Neuron (in vitro differentiated cells): ENCODE measurements around the gene NKRF.
"Not testable (repeated sequence)": the region's sequence is repeated elsewhere in the genome, so short reads cannot be mapped to it uniquely, and the experiment has no call there.

Experiments
- H2AFZ ChIP-seq: one replicate; pipeline ENCODE4 v1.6.1; 2013; ENCODE audit warnings: low read depth, mild to moderate bottlenecking, inconsistent platforms, low read length, moderate library complexity
- H3K27me3 ChIP-seq: one replicate; pipeline ENCODE4 v1.6.1; 2013; ENCODE audit warnings: low read length; ENCODE audit not compliant: insufficient read depth
- H3K36me3 ChIP-seq: one replicate; pipeline ENCODE4 v1.6.1; 2013; ENCODE audit warnings: low read length; ENCODE audit not compliant: insufficient read depth
- H3K4me1 ChIP-seq: one replicate; pipeline ENCODE4 v1.6.1; 2013; ENCODE audit warnings: low read length; ENCODE audit not compliant: insufficient read depth
- H3K4me3 ChIP-seq: 2 replicates; pipeline ENCODE4 v1.5.1; 2013; ENCODE audit warnings: mild to moderate bottlenecking, low read length, moderate library complexity
- H3K9me3 ChIP-seq: one replicate; pipeline ENCODE4 v1.6.1; 2013; ENCODE audit warnings: low read length

NKRF gene

DNA sequence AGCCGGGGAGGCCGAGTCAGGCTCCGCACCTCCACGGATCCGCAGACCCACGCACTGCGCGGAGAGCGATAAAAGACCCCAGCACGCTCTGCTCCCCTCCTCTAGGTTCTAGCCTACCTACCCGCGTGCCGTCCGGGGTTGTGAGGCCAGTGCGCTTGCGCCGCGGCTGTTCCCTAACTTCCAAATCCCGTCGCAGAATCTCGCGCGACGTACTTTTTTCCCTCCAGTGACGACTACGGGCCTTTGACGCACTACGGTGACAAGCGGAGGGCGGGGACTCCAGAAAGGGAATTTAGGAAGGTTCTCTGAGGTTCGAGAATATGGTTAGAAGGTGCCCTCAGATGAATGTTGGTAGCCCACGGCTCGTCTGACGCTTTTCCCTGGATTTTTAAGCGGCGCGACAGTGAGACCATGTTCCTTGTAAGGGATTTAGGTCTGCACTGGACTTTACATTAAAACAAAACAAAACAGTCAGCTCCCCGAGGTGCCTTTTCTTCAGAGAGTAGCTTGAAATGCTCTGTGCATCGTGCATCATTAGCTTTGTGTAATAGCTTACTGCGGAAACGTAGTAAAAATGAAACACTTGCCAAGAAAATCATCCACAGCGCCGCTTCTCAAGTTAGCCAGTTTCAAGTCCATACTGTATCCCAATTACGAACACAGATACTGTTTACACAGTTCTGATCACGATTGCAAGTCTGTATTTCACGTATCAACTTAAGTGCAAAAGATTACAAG is at the start of gene NKRF:
Gene NKRF, minus strand, starts transcription at position 145 of the 738 bp plus-strand sequence.
- H3K9me3 ChIP-seq = no peaks in the 10 kb centered on the region
- H3K36me3 ChIP-seq = no peaks in the 10 kb centered on the region
- H3K4me3 ChIP-seq = peak within 1 kb of the TSS; percentile 84
- no peaks in the 10 kb centered on the region for H3K4me1 ChIP-seq
- peak within 1 kb of the TSS; percentile 66 for H2AFZ ChIP-seq
- no peaks in the 10 kb centered on the region for H3K27me3 ChIP-seq

DNA sequence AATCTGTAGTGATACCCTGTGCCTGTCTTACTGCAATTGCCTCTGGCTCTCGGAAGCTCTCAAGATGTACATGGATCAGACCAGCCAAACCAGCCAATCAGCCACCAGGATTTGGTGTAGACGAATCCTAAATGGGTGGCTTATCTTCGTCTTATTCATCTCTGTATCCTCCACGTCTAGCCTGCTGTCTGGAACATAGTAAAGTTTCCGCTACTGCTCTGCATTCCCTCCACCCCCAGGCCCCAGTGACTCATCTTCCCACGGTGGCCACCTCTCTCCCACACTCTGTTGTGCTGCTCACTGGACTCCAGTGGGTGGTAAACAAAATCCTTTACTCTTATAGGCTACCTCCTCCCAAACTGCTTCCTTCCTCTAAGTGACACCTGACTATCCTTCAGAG is 48.9 kb upstream of the NKRF start:
- Histone ChIP-seq H3K27me3 (no peaks in the 10 kb centered on the region), H2AFZ (no peak overlapping the region), H3K9me3 (no peaks in the 10 kb centered on the region), H3K4me3 (no peak overlapping the region), H3K4me1 (no peaks in the 10 kb centered on the region), H3K36me3 (no peaks in the 10 kb centered on the region)

DNA sequence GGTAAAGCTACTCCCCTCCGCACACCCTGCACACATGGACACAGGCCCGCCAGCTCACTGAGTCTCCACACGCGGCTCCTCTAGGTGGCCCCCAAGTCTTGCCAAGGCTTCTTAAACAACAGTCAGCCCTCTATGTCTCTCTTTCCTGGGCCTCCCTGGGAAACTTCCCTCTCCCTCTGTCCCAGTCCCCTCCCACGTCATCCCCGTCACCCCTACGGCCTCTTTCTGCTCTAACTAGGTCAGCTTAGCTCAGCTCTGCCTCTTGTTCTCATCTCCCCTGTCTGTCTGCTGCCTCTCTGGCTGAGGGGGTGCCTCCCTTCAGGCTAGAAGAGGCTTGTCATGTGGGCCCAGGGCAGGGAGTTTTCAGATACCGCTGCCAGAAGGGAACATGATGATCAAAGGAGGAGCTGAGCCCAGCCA is 47.9 kb upstream of the NKRF start:
- Histone ChIP-seq H3K4me3 (no peak overlapping the region), H2AFZ (no peak overlapping the region), H3K36me3 (no peaks in the 10 kb centered on the region), H3K4me1 (no peaks in the 10 kb centered on the region), H3K27me3 (no peaks in the 10 kb centered on the region), H3K9me3 (no peaks in the 10 kb centered on the region)

DNA sequence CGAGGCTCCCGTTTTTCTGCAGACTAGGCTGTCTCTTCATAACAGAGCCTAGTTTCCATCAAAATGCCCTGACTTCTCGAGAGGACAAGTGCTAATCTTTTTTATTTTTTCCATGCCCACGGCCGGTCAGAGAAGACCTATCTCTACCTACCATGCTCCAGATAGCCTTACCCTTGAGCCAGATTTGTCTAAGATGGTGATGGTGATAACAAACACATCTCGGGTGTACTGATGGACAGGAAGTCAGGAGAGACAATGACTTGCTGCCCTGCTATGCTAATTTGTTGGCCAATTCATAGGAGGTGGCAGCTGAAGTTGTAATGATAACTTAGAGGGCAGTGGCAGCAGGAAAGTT is 42.2 kb upstream of the NKRF start:
- Histone ChIP-seq H3K4me3 (no peak overlapping the region), H3K36me3 (no peaks in the 10 kb centered on the region), H3K27me3 (no peaks in the 10 kb centered on the region), H3K4me1 (no peaks in the 10 kb centered on the region), H3K9me3 (no peaks in the 10 kb centered on the region), H2AFZ (no peak overlapping the region)

DNA sequence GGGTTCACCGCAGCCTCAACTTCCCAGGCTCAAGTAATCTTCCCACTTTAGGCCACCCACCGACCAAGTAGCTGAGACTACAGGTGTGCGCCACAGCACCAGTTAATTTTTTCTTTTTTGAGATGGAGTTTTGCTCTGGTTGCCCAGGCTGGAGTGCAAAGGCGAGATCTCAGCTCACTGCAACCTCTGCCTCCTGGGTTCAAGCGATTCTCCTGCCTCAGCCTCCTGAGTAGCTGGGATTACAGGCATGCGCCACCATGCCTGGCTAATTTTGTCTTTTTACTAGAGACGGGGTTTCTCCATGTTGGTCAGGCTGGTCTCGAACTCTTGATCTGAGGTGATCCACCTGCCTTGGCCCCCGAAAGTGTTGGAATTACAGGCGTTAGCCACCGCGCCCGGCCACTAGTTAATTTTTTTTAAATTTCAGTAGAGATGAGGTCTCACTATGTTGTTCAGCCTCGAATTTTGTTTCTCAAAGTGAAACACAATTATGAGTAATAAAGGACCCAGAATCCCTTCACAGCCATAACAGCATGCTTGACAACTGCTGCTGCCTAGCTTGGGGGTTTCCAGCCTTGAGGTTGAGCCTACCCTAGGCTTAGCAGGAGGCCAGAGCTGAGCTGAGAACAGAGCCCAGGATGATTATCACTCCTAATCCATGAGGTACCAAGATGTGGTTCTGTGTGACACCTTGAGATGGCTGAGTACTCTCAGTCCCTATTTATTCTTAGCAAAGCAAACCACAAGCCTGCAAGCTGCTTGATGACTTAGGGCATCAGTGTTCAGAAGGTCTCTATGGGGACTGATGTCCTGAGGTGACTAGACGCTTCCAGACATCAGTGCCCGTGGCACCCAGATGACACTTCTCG is 41.6 kb upstream of the NKRF start:
- Histone ChIP-seq H3K4me1 (no peaks in the 10 kb centered on the region), H3K27me3 (no peaks in the 10 kb centered on the region), H3K9me3 (no peaks in the 10 kb centered on the region), H2AFZ (no peak overlapping the region), H3K4me3 (no peak overlapping the region), H3K36me3 (no peaks in the 10 kb centered on the region)

DNA sequence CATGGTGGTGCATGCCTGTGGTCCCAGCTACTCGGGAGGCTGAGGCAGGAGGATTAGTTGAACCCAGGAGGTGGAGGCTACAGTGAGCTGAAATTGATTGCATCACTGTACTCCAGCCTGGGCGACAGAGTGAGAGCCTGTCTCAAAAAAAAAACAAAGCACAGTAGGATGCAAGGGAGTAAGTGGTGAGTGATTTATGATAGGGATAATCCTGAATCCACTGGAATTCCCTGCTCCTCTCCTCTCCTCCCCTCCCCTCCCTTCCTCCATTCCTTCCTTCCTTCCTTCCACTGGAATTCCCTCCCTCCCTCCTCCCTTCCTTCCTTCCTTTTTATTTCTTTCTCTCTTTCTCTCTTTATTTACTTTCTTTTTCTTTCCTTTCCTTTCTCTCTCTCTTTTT is 40.9 kb upstream of the NKRF start:
- Histone ChIP-seq H3K27me3 (no peaks in the 10 kb centered on the region), H2AFZ (no peak overlapping the region), H3K36me3 (no peaks in the 10 kb centered on the region), H3K4me3 (no peak overlapping the region), H3K9me3 (no peaks in the 10 kb centered on the region), H3K4me1 (no peaks in the 10 kb centered on the region)

DNA sequence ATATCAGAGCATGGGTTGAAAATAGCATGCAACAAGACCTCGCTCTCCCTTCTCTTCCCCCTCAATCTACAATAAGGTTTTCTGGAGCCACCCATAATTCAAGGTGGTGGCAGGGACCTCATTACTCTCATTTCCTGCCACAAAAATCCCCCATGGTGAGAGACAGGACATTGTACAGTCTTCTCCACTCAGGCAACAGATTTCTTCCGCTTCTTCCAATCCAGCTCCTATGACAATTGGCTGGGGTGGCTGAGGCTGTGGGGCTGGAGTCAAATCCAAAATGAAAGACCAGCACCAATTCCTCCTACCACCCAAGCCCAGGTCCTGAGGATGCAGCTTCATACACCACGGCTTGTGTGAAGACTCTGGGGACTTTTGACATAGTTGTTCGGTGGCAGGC is 40.3 kb upstream of the NKRF start:
- Histone ChIP-seq H3K27me3 (no peaks in the 10 kb centered on the region), H3K4me3 (no peak overlapping the region), H2AFZ (no peak overlapping the region), H3K9me3 (no peaks in the 10 kb centered on the region), H3K36me3 (no peaks in the 10 kb centered on the region), H3K4me1 (no peaks in the 10 kb centered on the region)

DNA sequence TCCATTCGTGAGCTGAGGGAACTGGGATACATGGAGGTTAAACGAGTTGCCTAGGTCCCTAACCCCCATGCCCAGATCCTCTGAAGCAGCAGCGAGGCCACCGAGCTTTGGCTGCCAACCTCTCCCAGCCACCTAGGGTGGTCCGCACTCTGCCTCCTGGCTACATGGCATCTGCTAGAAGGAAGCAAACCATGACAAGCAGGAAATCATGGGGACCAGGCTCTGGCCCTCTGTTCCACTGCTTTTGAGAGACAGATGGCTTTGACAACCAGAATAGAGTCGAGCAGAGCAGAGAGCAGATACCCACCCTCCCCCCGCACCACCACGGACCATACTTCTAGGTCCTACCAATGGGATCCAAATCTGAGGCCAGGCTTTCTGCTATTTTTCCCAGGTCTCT is 37.5 kb upstream of the NKRF start:
- Histone ChIP-seq H3K9me3 (no peaks in the 10 kb centered on the region), H3K36me3 (no peaks in the 10 kb centered on the region), H3K4me3 (no peak overlapping the region), H2AFZ (no peak overlapping the region), H3K4me1 (peaks cover 5% of the 10 kb centered on the region), H3K27me3 (no peaks in the 10 kb centered on the region)

DNA sequence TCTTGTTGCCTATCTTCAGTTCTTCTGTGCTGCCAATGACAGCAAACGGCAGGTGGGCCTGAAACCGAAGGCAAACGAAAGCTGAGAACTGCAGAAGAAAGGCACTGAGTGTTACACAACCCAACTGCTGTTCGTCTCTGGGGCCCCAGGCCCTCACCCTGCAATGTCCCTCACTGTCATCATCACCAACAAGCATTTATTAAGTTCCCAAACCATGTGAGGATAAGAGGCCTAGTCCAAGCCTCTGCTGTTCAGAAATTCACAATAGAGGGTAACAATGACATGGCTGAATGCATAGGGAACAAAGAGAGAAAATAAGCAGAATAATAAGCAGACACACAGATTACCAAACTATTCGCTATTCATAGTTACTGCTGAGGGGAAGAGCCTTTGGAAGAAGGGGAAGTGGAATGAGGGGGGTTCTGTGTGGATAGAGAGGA is 34.5 kb upstream of the NKRF start:
- peaks cover 5% of the 10 kb centered on the region for H3K4me1 ChIP-seq
- no peaks in the 10 kb centered on the region for H3K36me3 ChIP-seq
- no peak overlapping the region for H2AFZ ChIP-seq
- no peaks in the 10 kb centered on the region for H3K9me3 ChIP-seq
- H3K4me3 ChIP-seq = no peak overlapping the region
- H3K27me3 ChIP-seq = no peaks in the 10 kb centered on the region

DNA sequence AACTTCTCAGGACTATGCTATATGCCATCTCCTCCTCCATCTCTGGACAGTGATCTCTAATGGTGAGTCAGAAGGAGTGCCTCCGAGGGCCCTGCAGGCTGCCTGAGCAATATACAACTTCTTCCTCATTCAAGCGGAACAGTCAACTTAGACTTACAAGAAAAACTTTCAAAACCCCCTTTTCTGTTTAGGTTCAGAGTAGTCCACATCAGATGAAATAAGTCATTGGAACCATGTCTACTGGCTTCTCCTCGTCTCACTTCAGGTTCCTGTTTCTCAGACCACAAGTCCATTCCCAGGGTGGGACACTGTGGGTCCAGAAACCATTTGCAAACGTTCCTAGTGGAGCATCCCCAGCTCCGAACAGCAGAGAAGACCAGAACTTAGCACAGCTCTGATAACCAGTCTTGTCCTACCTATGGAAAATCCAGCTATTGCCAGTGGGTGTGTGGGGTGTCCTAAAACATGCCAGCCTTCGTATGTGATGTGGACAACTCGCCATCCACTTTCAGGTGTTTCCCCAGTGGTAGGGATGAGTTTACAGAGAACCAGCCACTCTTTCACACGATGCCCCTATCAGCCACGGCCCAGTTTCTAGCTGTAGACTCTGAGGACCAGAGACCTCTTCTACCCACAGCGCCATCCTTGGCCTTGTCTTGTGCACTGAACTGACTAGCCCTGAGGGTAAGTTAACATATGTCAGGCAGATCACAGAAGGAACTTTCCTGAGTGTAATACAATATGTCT is 32.7 kb upstream of the NKRF start:
- no peak overlapping the region for H2AFZ ChIP-seq
- no peaks in the 10 kb centered on the region for H3K27me3 ChIP-seq
- no peaks in the 10 kb centered on the region for H3K36me3 ChIP-seq
- no peaks in the 10 kb centered on the region for H3K9me3 ChIP-seq
- no peak overlapping the region for H3K4me3 ChIP-seq
- H3K4me1 ChIP-seq = peaks cover 5% of the 10 kb centered on the region

DNA sequence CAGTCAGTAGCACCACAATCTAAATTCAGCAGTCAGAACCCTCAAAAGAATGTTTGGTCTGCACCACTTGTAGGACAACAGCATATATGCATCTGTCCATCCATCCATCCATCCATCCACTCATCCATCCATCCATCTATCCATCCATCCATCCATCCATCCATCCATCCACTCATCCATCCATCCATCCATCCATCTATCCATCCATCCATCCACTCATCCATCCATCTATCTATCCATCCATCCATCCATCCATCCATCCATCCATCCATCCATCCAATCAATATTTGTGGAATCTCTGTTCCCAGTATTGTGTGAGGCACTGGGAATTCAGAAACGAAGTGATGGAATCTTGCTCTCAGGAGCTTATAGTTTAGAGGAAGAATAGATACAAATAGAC is 31.2 kb upstream of the NKRF start:
- H3K27me3 ChIP-seq, H3K4me1 ChIP-seq, H2AFZ ChIP-seq, H3K4me3 ChIP-seq, H3K36me3 ChIP-seq, H3K9me3 ChIP-seq: not testable (repeated sequence)

DNA sequence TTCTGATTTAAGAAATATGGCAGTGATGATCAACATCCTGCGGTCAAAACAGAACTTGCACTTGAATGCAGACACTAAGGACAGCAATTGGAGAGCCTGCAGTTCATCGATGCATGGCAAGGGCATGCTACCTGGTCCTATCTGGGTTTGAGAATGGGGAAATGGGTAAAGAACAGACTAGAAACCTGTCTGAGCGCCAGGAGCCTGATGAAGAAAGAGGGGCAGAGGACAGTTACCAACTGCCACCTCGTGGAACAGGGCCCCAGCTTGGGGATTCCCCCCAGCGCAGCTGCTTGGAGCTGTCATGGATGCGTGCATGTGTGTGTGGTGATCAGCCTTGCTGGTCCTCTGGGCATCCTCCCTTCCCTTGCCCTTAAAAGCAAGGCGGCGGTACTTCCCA is 30.2 kb upstream of the NKRF start:
- no peaks in the 10 kb centered on the region for H3K27me3 ChIP-seq

DNA sequence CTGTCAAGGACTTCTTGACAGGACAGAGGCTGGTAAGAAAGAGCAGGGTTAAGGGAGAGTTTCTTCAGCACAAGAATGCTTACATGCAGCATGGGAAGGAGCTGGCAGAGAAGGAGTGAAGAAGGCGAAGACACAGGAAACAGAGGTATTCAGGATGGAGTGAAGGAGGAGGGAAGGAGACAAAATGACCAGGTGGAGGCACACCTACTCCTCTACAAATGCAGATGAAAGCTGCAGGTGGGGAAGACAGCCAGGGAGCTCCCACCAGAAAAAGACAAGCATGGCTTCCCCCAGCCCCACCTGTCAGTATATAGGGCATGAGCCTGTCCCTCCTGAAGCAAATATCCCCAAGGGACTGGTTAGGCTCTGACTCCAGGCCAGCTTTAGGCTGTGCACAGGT is 29.6 kb upstream of the NKRF start:
- H3K36me3 ChIP-seq = no peaks in the 10 kb centered on the region
- H3K4me1 ChIP-seq = peaks cover 2% of the 10 kb centered on the region
- H3K4me3 ChIP-seq = no peak overlapping the region
- H2AFZ ChIP-seq = no peak overlapping the region
- H3K9me3 ChIP-seq = no peaks in the 10 kb centered on the region
- no peaks in the 10 kb centered on the region for H3K27me3 ChIP-seq

More for the DNA sequence above, 30.2 kb upstream of the NKRF start:
- no peaks in the 10 kb centered on the region for H3K36me3 ChIP-seq
- H3K4me1 ChIP-seq = peaks cover 5% of the 10 kb centered on the region
- no peak overlapping the region for H3K4me3 ChIP-seq
- H2AFZ ChIP-seq = no peak overlapping the region
- no peaks in the 10 kb centered on the region for H3K9me3 ChIP-seq
